ENCODE measurements around the gene USP47.

DNA sequence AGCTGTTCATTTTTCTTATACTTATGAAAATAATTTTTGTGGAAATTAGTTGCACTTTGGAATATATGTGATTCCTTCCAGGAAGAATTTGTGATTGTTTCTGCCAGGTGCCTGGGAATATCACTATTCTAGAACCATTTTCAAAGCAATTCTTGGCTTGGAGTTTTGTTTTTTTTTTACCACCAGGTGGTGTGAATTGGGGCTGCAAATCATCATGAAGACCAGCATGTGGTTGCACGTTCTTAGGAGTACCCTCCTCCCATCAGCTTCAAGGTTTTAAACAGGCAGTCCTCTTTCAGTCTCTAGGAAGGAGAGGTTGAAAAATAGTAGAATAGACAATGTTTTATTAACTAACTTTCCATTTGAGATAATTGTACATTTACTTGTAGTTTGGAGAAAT lies 25.9 kb downstream of the USP47 start:
- TF ChIP-seq, protein P1, sequence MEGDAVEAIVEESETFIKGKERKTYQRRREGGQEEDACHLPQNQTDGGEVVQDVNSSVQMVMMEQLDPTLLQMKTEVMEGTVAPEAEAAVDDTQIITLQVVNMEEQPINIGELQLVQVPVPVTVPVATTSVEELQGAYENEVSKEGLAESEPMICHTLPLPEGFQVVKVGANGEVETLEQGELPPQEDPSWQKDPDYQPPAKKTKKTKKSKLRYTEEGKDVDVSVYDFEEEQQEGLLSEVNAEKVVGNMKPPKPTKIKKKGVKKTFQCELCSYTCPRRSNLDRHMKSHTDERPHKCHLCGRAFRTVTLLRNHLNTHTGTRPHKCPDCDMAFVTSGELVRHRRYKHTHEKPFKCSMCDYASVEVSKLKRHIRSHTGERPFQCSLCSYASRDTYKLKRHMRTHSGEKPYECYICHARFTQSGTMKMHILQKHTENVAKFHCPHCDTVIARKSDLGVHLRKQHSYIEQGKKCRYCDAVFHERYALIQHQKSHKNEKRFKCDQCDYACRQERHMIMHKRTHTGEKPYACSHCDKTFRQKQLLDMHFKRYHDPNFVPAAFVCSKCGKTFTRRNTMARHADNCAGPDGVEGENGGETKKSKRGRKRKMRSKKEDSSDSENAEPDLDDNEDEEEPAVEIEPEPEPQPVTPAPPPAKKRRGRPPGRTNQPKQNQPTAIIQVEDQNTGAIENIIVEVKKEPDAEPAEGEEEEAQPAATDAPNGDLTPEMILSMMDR (tag by site-specific recombination; IDR thresholded peaks at IDR 0.05), result no peak
- TF ChIP-seq ZNF76 (tag by site-specific recombination; IDR thresholded peaks at IDR 0.05; ENCODE audit: borderline replicate concordance, low read depth) (no peak), YY1 (tag by site-specific recombination; IDR thresholded peaks at IDR 0.05) (no peak), ZNF138 (tag by site-specific recombination; IDR thresholded peaks at IDR 0.05; ENCODE audit: borderline replicate concordance) (no peak), ZNF133 (tag by site-specific recombination; IDR thresholded peaks at IDR 0.05) (no peak), WT1 (tag by site-specific recombination; IDR thresholded peaks at IDR 0.05) (no peak), RBAK (tag by site-specific recombination; IDR thresholded peaks at IDR 0.05) (no peak), ZNF274 (IDR thresholded peaks at IDR 0.05; ENCODE audit: low read length) (no peak), ZNF274 (tag by site-specific recombination; IDR thresholded peaks at IDR 0.05; ENCODE audit: borderline replicate concordance) (no peak), ZNF266 (tag by site-specific recombination; IDR thresholded peaks at IDR 0.05; ENCODE audit: low read depth) (no peak)
- TF ChIP-seq, protein P2, sequence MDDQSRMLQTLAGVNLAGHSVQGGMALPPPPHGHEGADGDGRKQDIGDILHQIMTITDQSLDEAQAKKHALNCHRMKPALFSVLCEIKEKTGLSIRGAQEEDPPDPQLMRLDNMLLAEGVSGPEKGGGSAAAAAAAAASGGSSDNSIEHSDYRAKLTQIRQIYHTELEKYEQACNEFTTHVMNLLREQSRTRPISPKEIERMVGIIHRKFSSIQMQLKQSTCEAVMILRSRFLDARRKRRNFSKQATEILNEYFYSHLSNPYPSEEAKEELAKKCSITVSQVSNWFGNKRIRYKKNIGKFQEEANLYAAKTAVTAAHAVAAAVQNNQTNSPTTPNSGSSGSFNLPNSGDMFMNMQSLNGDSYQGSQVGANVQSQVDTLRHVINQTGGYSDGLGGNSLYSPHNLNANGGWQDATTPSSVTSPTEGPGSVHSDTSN (CRISPR knock-in tag; IDR thresholded peaks at IDR 0.05), result no peak
- TF ChIP-seq, protein P3, sequence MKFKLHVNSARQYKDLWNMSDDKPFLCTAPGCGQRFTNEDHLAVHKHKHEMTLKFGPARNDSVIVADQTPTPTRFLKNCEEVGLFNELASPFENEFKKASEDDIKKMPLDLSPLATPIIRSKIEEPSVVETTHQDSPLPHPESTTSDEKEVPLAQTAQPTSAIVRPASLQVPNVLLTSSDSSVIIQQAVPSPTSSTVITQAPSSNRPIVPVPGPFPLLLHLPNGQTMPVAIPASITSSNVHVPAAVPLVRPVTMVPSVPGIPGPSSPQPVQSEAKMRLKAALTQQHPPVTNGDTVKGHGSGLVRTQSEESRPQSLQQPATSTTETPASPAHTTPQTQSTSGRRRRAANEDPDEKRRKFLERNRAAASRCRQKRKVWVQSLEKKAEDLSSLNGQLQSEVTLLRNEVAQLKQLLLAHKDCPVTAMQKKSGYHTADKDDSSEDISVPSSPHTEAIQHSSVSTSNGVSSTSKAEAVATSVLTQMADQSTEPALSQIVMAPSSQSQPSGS (tag by site-specific recombination; IDR thresholded peaks at IDR 0.05; ENCODE audit: low read depth), result no peak

All from HEK293 (cell line).